Lower lobe of right lung (tissue), 2 donors: ENCODE measurements around the gene FMNL2. TPM values are rescaled to one million over a fixed set of nuclear protein-coding genes. Genes with fewer than 3 reads are reported as not detected.

Experiments used
- ATAC-seq, 2 donors: fragments of 200-7000 bp; cut with Tn5 transposase; one replicate each; pipeline ENCODE4 v1.9.1; 2020 to 2022; ENCODE audit warnings: mild to moderate bottlenecking in 2 of 2, moderate library complexity in 2 of 2
- DNase-seq: peaks from one replicate; pipeline ENCODE4 v3.0.0-alpha.2; 2020
- H3K27ac ChIP-seq: fragments of 200-600 bp; one replicate; pipeline ENCODE4 v1.8.0; 2022
- H3K27me3 ChIP-seq: fragments of 200-600 bp; one replicate; pipeline ENCODE4 v1.8.0; 2022; ENCODE audit warnings: low read depth
- H3K36me3 ChIP-seq: fragments of 200-600 bp; one replicate; pipeline ENCODE4 v1.8.0; 2022; ENCODE audit warnings: mild to moderate bottlenecking
- H3K4me1 ChIP-seq: fragments of 200-600 bp; one replicate; pipeline ENCODE4 v1.8.0; 2022
- H3K4me3 ChIP-seq: fragments of 200-600 bp; one replicate; pipeline ENCODE4 v1.8.0; 2022; ENCODE audit warnings: mild to moderate bottlenecking
- H3K9me3 ChIP-seq: fragments of 200-600 bp; one replicate; pipeline ENCODE4 v1.8.0; 2022
- intact Hi-C: fragments of 100-400 bp; cut with DNase I; formaldehyde crosslinking; loops from one replicate; pipeline ENCODE4 v1.11.0; 2022
- total RNA-seq: library from RNA; stranded (reverse); fragmentation: NEBNext Ultra II Directional; extraction: Animal tissue kit (Norgen Biotek cat#: 25700); gene quantifications from one replicate; pipeline ENCODE4 v1.2.1, GENCODE V29; 2021
- TF ChIP-seq, protein P1 (sequence below): fragments of 200-600 bp; IDR thresholded peaks from one replicate; pipeline ENCODE4 v1.8.0; 2022; ENCODE audit warnings: antibody characterized with exemption, mild to moderate bottlenecking
- donor health status: DM: no; HTN: yes; CAD: no; lungs with severe emphysema.

FMNL2 gene
- total RNA-seq, 1 donor from 2014 or later = 77.9 TPM

DNA sequence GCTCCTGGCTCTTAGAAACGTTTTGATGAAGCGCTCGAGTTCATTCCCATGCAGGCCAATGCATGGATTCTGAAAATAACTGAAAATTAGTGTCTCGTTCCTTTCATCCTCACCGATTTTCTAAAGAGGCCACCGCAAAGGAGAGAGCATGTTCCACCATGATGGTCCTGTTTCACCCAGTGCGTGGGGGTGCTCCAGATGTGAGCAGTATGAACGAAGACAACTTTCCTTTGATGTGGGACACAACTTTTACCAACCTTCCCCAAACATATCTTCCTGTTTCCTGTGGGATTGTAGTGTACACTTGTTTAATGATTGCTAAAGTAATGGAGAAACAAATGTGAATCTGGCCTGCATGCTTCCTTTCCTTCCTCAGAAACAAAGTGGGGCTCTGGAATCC is 267.8 kb downstream of the FMNL2 start:
- ATAC-seq (no peak), DNase-seq (no peak)
- TF ChIP-seq, protein P1, sequence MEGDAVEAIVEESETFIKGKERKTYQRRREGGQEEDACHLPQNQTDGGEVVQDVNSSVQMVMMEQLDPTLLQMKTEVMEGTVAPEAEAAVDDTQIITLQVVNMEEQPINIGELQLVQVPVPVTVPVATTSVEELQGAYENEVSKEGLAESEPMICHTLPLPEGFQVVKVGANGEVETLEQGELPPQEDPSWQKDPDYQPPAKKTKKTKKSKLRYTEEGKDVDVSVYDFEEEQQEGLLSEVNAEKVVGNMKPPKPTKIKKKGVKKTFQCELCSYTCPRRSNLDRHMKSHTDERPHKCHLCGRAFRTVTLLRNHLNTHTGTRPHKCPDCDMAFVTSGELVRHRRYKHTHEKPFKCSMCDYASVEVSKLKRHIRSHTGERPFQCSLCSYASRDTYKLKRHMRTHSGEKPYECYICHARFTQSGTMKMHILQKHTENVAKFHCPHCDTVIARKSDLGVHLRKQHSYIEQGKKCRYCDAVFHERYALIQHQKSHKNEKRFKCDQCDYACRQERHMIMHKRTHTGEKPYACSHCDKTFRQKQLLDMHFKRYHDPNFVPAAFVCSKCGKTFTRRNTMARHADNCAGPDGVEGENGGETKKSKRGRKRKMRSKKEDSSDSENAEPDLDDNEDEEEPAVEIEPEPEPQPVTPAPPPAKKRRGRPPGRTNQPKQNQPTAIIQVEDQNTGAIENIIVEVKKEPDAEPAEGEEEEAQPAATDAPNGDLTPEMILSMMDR = no peak
- no peaks in the 10 kb centered on the region for H3K4me1 ChIP-seq
- no peaks in the 10 kb centered on the region for H3K9me3 ChIP-seq
- H3K27me3 ChIP-seq = no peaks in the 10 kb centered on the region
- intact Hi-C loops = no loop called here
- no peak overlapping the region for H3K4me3 ChIP-seq
- peaks cover 2% of the 10 kb centered on the region for H3K36me3 ChIP-seq
- no peak overlapping the region for H3K27ac ChIP-seq

DNA sequence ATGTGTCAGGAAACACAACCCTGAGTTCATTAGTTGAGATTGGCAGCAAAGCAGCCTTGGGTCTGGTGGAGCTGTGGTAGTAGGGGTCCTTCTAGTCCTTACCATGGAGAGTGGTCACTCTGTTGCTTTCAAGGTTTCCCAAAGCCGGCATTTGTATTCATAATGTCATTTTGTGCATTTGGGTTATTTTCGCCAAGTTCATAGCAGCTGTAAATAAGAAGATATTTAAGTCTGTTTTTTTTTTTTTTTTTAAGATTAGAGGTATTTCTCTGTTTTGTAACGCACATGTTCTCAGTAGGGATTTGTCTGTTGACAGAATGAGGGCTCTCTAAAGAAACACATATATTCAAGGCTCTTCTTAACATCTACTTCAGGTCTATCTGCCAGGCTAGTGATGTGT is 268.2 kb downstream of the FMNL2 start:
- ATAC-seq = no peak
- DNase-seq = no peak
- intact Hi-C loops = no loop called here

DNA sequence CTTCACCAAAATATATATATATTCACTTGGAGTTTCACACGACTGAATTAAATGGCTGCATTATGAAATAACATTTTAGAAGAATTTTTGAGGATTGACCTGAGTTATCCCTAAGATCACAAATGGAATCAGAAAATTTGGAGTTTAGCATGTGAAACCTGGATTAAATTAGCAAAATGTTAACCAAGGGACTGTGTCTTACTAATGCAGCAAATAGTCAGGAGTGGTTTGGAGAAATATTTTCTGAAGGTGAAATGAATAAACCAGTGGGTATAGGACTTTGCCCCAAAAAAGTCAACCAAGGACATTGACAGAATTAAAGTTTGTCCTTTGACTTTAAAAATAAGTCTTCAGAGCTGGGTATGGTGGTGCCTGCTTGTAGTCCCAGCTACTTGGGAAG is 271.1 kb downstream of the FMNL2 start:
- no peak for ATAC-seq
- TF ChIP-seq, protein P1 = no peak
- H3K9me3 ChIP-seq = no peaks in the 10 kb centered on the region
- no peaks in the 10 kb centered on the region for H3K4me1 ChIP-seq
- H3K27ac ChIP-seq = no peak overlapping the region
- H3K36me3 ChIP-seq = peaks cover 8% of the 10 kb centered on the region
- DNase-seq = no peak
- intact Hi-C loops = no loop called here
- H3K27me3 ChIP-seq = no peaks in the 10 kb centered on the region
- H3K4me3 ChIP-seq = no peak overlapping the region

More for the DNA sequence above, 268.2 kb downstream of the FMNL2 start:
- peaks cover 6% of the 10 kb centered on the region for H3K36me3 ChIP-seq
- no peaks in the 10 kb centered on the region for H3K4me1 ChIP-seq
- no peak overlapping the region for H3K4me3 ChIP-seq
- TF ChIP-seq, protein P1 = no peak
- no peaks in the 10 kb centered on the region for H3K9me3 ChIP-seq
- H3K27me3 ChIP-seq = no peaks in the 10 kb centered on the region
- no peak overlapping the region for H3K27ac ChIP-seq

DNA sequence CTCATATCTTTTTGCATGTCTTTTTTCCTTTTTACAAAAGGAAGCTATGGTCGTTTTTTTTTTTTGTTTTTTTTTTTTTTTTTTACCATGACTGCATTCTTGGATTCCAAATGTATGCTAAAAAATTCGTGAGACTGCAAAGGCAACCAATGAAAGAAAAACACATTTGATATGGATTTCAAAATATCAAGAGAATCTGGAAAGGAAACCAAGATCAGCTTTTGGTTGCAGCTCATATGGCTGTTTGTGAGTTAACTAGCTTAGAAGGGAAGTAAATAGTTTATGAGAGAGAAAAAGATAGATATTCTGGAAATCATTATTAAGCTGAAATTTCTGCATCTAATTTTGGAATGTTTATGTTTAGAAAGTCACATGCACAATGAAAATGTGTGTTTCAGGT is 272.0 kb downstream of the FMNL2 start:
- no peak overlapping the region for H3K27ac ChIP-seq
- H3K4me1 ChIP-seq = no peaks in the 10 kb centered on the region
- intact Hi-C loops = no loop called here
- no peaks in the 10 kb centered on the region for H3K27me3 ChIP-seq
- no peak for ATAC-seq
- TF ChIP-seq, protein P1 = no peak
- H3K36me3 ChIP-seq = peaks cover 8% of the 10 kb centered on the region
- H3K4me3 ChIP-seq = no peak overlapping the region
- H3K9me3 ChIP-seq = no peaks in the 10 kb centered on the region
- no peak for DNase-seq

DNA sequence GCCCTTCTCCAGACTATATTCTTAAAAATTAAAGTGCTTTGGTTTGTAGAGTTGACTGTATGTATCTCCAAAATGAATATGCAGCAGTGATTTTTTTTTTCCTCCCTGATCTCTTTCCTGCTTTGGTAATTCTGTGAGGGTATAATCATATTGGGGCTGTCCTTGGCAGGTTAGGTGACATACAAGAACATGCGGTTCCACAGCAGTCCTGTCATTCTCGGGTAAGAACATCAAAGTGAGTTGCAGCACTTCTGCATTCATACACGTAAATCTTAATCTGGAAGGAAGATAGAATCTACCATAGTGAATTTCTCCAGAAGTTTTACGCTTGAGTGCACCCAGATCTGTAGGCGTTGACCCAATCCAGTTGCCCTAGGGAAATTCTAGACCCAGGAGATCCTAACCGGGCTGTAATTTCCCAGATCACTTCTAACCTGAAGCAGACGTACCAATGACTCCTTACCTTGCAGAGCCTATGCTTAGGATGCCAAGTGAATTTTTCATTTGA is 272.9 kb downstream of the FMNL2 start:
- Histone ChIP-seq H3K4me3 (no peak overlapping the region), H3K9me3 (no peaks in the 10 kb centered on the region), H3K27me3 (no peaks in the 10 kb centered on the region), H3K36me3 (peaks cover 8% of the 10 kb centered on the region), H3K4me1 (no peaks in the 10 kb centered on the region), H3K27ac (no peak overlapping the region)
- no peak for DNase-seq
- intact Hi-C loops = no loop called here
- TF ChIP-seq, protein P1 = no peak
- ATAC-seq = no peak

DNA sequence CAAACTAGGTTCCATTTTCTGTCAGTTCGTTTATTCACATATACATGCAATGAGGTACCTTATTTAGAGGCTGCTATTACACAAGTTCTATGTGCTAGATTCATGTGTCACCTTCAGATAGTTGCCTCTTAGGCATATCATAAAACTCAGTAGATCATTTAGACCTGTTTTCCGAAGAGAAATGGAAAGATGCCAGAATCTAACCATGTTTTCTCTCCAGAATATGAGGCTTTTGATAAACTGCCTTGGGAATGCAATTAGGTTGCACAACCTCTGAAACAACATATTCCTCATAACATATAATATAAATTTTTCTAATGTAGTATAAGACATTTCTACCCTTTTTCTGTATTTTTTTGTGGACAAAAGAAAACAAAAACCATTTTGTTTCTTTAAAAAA is 274.2 kb downstream of the FMNL2 start:
- no peak for ATAC-seq

More for the DNA sequence above, 274.2 kb downstream of the FMNL2 start:
- no peak overlapping the region for H3K27ac ChIP-seq
- H3K9me3 ChIP-seq = no peaks in the 10 kb centered on the region
- H3K4me3 ChIP-seq = no peak overlapping the region
- H3K36me3 ChIP-seq = peaks cover 9% of the 10 kb centered on the region
- TF ChIP-seq, protein P1 = no peak
- intact Hi-C loops = no loop called here
- H3K4me1 ChIP-seq = no peaks in the 10 kb centered on the region
- DNase-seq = no peak
- no peaks in the 10 kb centered on the region for H3K27me3 ChIP-seq
